ENCODE measurements around the gene AKAP1. TPM values are rescaled to one million over a fixed set of nuclear protein-coding genes. Genes with fewer than 3 reads are reported as not detected.

The AKAP1 gene
- polyA plus RNA-seq, 1 donor (not counting 4 experiments of a cell fraction or from before 2014, with no cell fraction given): 24.1 TPM

GRCh38 chr17:57138030-57138911 is 53.2 kb downstream of the AKAP1 start:
- H4K20me1 ChIP-seq (ENCODE audit: control insufficient read depth, extremely low read depth, insufficient read depth, low read length): no peaks in the 10 kb centered on the region
- H3K4me3 ChIP-seq (ENCODE audit: control insufficient read depth in 2 of 3, extremely low read depth in 1 of 3, insufficient read depth in 2 of 3, low read depth in 1 of 3, low read length in 3 of 3): no peak overlapping the region
- no peaks in the 10 kb centered on the region for H3K9me1 ChIP-seq (ENCODE audit: control insufficient read depth, extremely low read depth, insufficient read depth, low read length)
- H2AFZ ChIP-seq (ENCODE audit: control insufficient read depth, low read length): no peak overlapping the region
- H3K36me3 ChIP-seq (ENCODE audit: control insufficient read depth in 2 of 2, extremely low read depth in 1 of 2, insufficient read depth in 2 of 2, low read length in 2 of 2): no peaks in the 10 kb centered on the region
- H3K79me2 ChIP-seq (ENCODE audit: control insufficient read depth, insufficient read depth, low read length): no peaks in the 10 kb centered on the region
- H3K27ac ChIP-seq (ENCODE audit: control insufficient read depth, insufficient read depth, low read length): no peak overlapping the region
- no peak for DNase-seq (ENCODE audit: low read depth, low spot score)
- no peaks in the 10 kb centered on the region for H3K27me3 ChIP-seq (ENCODE audit: control insufficient read depth, extremely low read depth, insufficient read depth, low read length)
- no peak overlapping the region for H3K9ac ChIP-seq (ENCODE audit: control insufficient read depth, extremely low read depth, insufficient read depth, low read length)
- no peak for FAIRE-seq
- no peak overlapping the region for H3K4me2 ChIP-seq (ENCODE audit: control insufficient read depth, extremely low read depth, insufficient read depth, low read depth, low read length)
- dilution Hi-C loops (cut with MboI; ENCODE audit: extremely low pct_ligation_motif_present, low sequenced_read_pairs): no loop called here
- H3K9me3 ChIP-seq (ENCODE audit: control insufficient read depth, low read depth, low read length): no peaks in the 10 kb centered on the region
- no peaks in the 10 kb centered on the region for H3K4me1 ChIP-seq (ENCODE audit: control insufficient read depth, extremely low read depth, insufficient read depth, low read length)
- TF ChIP-seq CTCF (optimal IDR thresholded peaks at IDR 0.05 in 1 of 3, IDR thresholded peaks at IDR 0.05 in 1 of 3, conservative IDR thresholded peaks at IDR 0.05 in 1 of 3; ENCODE audit: extremely low read depth in 1 of 3, insufficient read depth in 2 of 3, low read length in 3 of 3) (no peak), EZH2 (IDR thresholded peaks at IDR 0.05; ENCODE audit: low read length) (no peak)

GRCh38 chr17:57138956-57139576 is 54.0 kb downstream of the AKAP1 start:
- Histone ChIP-seq H3K4me1 (ENCODE audit: control insufficient read depth, extremely low read depth, insufficient read depth, low read length) (no peaks in the 10 kb centered on the region), H2AFZ (ENCODE audit: control insufficient read depth, low read length) (no peak overlapping the region), H3K9ac (ENCODE audit: control insufficient read depth, extremely low read depth, insufficient read depth, low read length) (no peak overlapping the region), H3K79me2 (ENCODE audit: control insufficient read depth, insufficient read depth, low read length) (no peaks in the 10 kb centered on the region), H3K9me3 (ENCODE audit: control insufficient read depth, low read depth, low read length) (no peaks in the 10 kb centered on the region), H3K4me3 (ENCODE audit: control insufficient read depth in 2 of 3, extremely low read depth in 1 of 3, insufficient read depth in 2 of 3, low read depth in 1 of 3, low read length in 3 of 3) (no peak overlapping the region), H3K36me3 (ENCODE audit: control insufficient read depth in 2 of 2, extremely low read depth in 1 of 2, insufficient read depth in 2 of 2, low read length in 2 of 2) (no peaks in the 10 kb centered on the region), H4K20me1 (ENCODE audit: control insufficient read depth, extremely low read depth, insufficient read depth, low read length) (no peaks in the 10 kb centered on the region), H3K4me2 (ENCODE audit: control insufficient read depth, extremely low read depth, insufficient read depth, low read depth, low read length) (no peak overlapping the region), H3K27me3 (ENCODE audit: control insufficient read depth, extremely low read depth, insufficient read depth, low read length) (no peaks in the 10 kb centered on the region), H3K27ac (ENCODE audit: control insufficient read depth, insufficient read depth, low read length) (no peak overlapping the region), H3K9me1 (ENCODE audit: control insufficient read depth, extremely low read depth, insufficient read depth, low read length) (no peaks in the 10 kb centered on the region)
- dilution Hi-C loops (cut with MboI; ENCODE audit: extremely low pct_ligation_motif_present, low sequenced_read_pairs): no loop called here
- no peak for DNase-seq (ENCODE audit: low read depth, low spot score)
- TF ChIP-seq EZH2 (IDR thresholded peaks at IDR 0.05; ENCODE audit: low read length): no peak
- no peak for TF ChIP-seq CTCF (optimal IDR thresholded peaks at IDR 0.05 in 1 of 3, IDR thresholded peaks at IDR 0.05 in 1 of 3, conservative IDR thresholded peaks at IDR 0.05 in 1 of 3; ENCODE audit: extremely low read depth in 1 of 3, insufficient read depth in 2 of 3, low read length in 3 of 3)
- no peak for FAIRE-seq
